Glutamatergic neuron (in vitro differentiated cells): ENCODE results near the gene KIDINS220. TPM values are rescaled to one million over a fixed set of nuclear protein-coding genes. Genes with fewer than 3 reads are reported as not detected.

Experiments used
- DNase-seq: peaks from one replicate; pipeline ENCODE4 v3.0.0; 2022
- H3K27ac Mint-ChIP-seq: one replicate; pipeline ENCODE4 v1.8.0; 2020; ENCODE audit warnings: mild to moderate bottlenecking, mixed read lengths, inconsistent platforms; ENCODE audit not compliant: unreplicated experiment
- H3K27me3 Mint-ChIP-seq: one replicate; pipeline ENCODE4 v1.8.0; 2020; ENCODE audit warnings: mild to moderate bottlenecking, moderate library complexity, mixed read lengths, inconsistent platforms; ENCODE audit not compliant: unreplicated experiment
- H3K36me3 Mint-ChIP-seq: one replicate; pipeline ENCODE4 v1.8.0; 2020; ENCODE audit warnings: mild to moderate bottlenecking, mixed read lengths, inconsistent platforms; ENCODE audit not compliant: unreplicated experiment
- H3K4me1 Mint-ChIP-seq: one replicate; pipeline ENCODE4 v1.8.0; 2020; ENCODE audit warnings: mild to moderate bottlenecking, low read depth, mixed read lengths, inconsistent platforms; ENCODE audit not compliant: unreplicated experiment
- H3K4me3 Mint-ChIP-seq: one replicate; pipeline ENCODE4 v1.8.0; 2020; ENCODE audit warnings: mild to moderate bottlenecking, mixed read lengths, inconsistent platforms; ENCODE audit not compliant: unreplicated experiment
- H3K9me3 Mint-ChIP-seq: one replicate; pipeline ENCODE4 v1.8.0; 2020; ENCODE audit warnings: mild to moderate bottlenecking, moderate library complexity, mixed read lengths, inconsistent platforms; ENCODE audit not compliant: unreplicated experiment
- CTCF ChIP-seq: fragments of 200-600 bp; sonication (generic); IDR thresholded peaks from one replicate; pipeline ENCODE4 v1.5.0; 2021; ENCODE audit not compliant: partially characterized antibody, unreplicated experiment
- total RNA-seq: library from RNA; stranded (reverse); fragmentation: NEBNext Ultra II Directional; extraction: Animal tissue kit (Norgen Biotek cat#: 25700); gene quantifications from one replicate; pipeline ENCODE4 v1.2.1, GENCODE V29; 2021; ENCODE audit not compliant: unreplicated experiment

KIDINS220 gene
- total RNA-seq, 1 donor from 2014 or later = 188 TPM

- TF ChIP-seq CTCF = no peak
- Mint-ChIP-seq H3K9me3 (peaks cover 13% of the 10 kb centered on the region), H3K27me3 (peaks cover 9% of the 10 kb centered on the region)
Observed at GRCh38 chr2:8679567-8679826, 157.9 kb downstream of the KIDINS220 start.

More at GRCh38 chr2:8679567-8679826, 157.9 kb downstream of the KIDINS220 start:
- peak overlapping the region; percentile 83 for H3K4me3 Mint-ChIP-seq
- peaks cover 17% of the 10 kb centered on the region for H3K4me1 Mint-ChIP-seq
- no peak for DNase-seq
- H3K27ac Mint-ChIP-seq = peak overlapping the region; percentile 80
- H3K36me3 Mint-ChIP-seq = peaks cover 10% of the 10 kb centered on the region

Other genes starting within 250 kb of the KIDINS220 start
- gene ID2, start 155.6 kb downstream of the KIDINS220 start, total RNA-seq = 13.2 TPM
- 72.5 TPM for gene MBOAT2, start 166.1 kb upstream of the KIDINS220 start, total RNA-seq